Mammary epithelial cell (primary cell): ENCODE data around the gene AGFG2.

Experiments
- EZH2 ChIP-seq: IDR thresholded peaks from 2 replicates; pipeline ENCODE4 v1.6.1; 2012; ENCODE audit warnings: low read length, inconsistent platforms, borderline replicate concordance
- TF ChIP-seq, protein P1 (sequence below), 2 donors: IDR thresholded peaks in 1 of 2; conservative IDR thresholded peaks in 1 of 2; 2 replicates each; pipeline ENCODE4 v1.5.1; 2011 to 2012; ENCODE audit warnings: inconsistent platforms in 2 of 2, low read length in 2 of 2, mild to moderate bottlenecking in 2 of 2, control low read depth in 1 of 2, low read depth in 1 of 2; ENCODE audit not compliant: insufficient read depth in 1 of 2; ENCODE audit errors: extremely low read depth in 1 of 2

DNA sequence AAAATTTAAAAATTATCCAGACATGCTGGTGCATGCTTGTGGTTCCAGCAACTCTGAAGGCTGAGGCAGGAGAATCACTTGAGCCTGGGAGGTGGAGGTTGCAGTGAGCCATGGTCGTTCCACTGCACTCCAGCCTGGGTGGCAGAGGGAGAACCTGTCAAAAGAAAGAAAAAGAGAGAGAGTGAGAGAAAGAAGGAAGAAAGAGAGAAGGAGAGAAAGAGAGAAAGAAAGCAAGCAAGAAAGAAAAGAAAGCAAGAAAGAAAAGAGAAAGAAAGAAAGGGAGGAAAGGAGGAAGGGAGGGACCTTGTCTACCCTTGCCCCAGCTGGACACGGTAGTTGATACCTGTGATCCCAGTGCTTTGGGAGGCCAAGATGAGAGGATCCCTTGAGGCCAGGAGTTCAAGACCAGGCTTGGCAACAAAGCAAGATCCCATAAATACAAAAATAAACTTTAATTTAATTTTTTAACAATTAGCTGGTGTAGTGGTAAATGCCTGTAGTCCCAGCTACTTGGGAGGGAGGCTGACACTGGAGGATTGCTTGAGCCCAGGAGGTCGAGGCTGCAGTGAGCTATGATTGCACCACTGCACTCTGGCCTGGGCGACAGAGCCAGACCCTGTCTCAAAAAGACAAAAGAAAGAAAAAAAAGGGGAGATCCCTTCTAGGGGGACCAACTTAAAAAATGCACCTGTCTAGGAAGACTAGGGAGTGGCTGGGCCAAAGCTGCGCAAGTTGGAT, 46.1 kb upstream of the AGFG2 start:
- TF ChIP-seq, protein P1, sequence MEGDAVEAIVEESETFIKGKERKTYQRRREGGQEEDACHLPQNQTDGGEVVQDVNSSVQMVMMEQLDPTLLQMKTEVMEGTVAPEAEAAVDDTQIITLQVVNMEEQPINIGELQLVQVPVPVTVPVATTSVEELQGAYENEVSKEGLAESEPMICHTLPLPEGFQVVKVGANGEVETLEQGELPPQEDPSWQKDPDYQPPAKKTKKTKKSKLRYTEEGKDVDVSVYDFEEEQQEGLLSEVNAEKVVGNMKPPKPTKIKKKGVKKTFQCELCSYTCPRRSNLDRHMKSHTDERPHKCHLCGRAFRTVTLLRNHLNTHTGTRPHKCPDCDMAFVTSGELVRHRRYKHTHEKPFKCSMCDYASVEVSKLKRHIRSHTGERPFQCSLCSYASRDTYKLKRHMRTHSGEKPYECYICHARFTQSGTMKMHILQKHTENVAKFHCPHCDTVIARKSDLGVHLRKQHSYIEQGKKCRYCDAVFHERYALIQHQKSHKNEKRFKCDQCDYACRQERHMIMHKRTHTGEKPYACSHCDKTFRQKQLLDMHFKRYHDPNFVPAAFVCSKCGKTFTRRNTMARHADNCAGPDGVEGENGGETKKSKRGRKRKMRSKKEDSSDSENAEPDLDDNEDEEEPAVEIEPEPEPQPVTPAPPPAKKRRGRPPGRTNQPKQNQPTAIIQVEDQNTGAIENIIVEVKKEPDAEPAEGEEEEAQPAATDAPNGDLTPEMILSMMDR (conservative IDR thresholded peaks at IDR 0.05 in 1 of 2, IDR thresholded peaks at IDR 0.05 in 1 of 2; ENCODE audit: extremely low read depth in 1 of 2, insufficient read depth in 1 of 2, low read depth in 1 of 2, low read length in 2 of 2), result no peak
- no peak for TF ChIP-seq EZH2
